Dermis microvascular lymphatic vessel endothelial cell (primary cell): ENCODE data around the gene C1orf87. TPM values are rescaled to one million over a fixed set of nuclear protein-coding genes. Genes with fewer than 3 reads are reported as not detected.

Experiments
- DNase-seq, 2 donors: peaks; one replicate each; pipeline versions ENCODE4 v3.0.0 to v3.0.0-alpha.2; 2010; ENCODE audit warnings: low read depth in 2 of 2
- total RNA-seq: library from RNA; depleted of rRNA; stranded (reverse); fragments of >200 nt; gene quantifications from 2 replicates; pipeline ENCODE4 v1.2.1, GENCODE V29; 2014

C1orf87 gene
- total RNA-seq, 1 donor from 2014 or later = not detected

DNA sequence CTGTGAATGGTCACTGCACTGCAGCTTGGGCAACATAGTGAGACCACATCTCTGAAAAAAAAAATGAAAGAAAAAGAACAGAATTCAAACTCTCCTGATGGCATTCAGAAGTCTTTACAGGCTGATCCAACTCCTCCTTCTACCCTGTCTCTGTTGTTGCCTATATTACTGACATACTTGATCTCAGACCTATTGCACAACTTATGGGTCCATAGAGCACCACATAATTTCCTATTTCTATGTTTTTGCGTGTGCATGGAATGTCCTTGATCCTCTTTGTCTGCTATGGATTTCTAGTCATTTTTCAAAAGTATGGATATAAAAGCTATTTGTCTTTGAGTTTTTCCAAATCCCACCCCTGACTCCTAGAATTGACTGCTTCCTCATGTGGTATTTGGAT lies 124.6 kb downstream of the C1orf87 start:
- DNase-seq = no peak

DNA sequence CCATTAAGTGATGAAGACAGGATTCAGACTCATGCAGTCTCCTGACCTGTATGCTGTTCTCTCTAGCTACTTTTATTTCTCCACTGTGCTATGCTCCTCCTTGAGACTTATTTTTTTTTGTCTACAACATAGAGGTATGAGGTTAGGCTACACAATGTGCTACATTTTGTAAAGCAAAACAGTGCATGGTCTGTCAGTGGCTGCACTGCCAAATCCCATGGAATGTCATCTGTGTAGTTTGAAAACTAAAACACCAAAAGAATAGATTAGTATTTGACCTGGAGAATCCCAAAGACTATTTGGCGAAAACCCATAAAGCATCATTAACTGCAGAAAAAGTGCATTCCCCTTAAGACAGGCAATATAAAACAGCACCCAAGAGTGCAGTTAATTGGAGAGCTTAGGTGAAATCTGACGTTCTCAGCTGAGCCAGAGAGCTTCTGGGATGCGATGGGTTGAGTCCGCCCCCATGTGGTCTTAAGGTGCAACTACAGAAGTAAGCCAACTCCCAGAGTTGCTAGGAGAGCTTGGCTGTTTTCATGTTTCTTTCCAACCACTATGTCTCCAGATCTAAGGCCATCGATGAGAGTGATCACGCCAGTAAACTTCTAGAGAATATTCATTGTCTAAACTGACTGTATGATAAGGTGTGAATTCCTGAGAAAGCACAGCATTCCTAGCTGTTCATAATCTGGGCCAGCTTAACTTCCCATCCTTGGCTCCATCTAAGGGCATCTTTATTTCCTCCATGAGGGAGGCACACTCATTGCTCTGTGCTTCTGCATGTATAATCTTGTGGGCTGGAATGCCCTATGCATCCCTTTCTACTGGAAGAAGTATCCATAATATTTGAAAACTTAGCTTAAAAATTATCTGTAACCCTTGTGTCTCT lies 126.3 kb downstream of the C1orf87 start:
- peak; percentile 41 to 69 for DNase-seq

DNA sequence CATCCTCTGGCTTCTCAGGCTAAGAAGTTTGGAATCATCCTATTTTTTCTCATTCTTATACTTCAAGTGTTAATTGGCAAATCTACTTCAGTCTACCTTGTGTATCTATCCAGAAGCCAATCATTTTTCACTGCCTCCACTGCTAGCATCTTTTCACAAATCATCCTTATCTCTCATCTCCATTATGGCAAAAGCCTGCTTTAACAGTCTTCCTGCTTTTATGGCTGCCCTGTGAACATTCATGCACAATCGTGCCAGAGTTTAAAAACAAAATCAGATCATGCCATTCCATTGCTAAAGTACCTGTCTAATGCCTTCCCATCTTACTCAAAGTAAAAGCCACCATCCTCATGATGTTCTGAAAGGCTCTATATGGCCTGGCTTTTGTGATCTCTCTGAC lies 127.8 kb downstream of the C1orf87 start:
- no peak for DNase-seq

Other genes starting within 250 kb of the C1orf87 start
- gene CYP2J2, start 147.0 kb downstream of the C1orf87 start, total RNA-seq = 0.13 and 0.25 TPM in 2 replicates